Measurements from ENCODE around the gene BRIP1.
"Not testable (repeated sequence)": the region's sequence is repeated elsewhere in the genome, so short reads cannot be mapped to it uniquely, and the experiment has no call there.

Gene BRIP1

GRCh38 chr17:61678339-61678738 is 185.0 kb downstream of the BRIP1 start (continued):
- TF ChIP-seq PRDM10 (tag by site-specific recombination; IDR thresholded peaks at IDR 0.05) (no peak), OSR2 (tag by site-specific recombination; IDR thresholded peaks at IDR 0.05) (no peak), ZNF837 (tag by site-specific recombination; IDR thresholded peaks at IDR 0.05) (no peak), ZNF785 (tag by site-specific recombination; IDR thresholded peaks at IDR 0.05) (no peak), ZNF626 (tag by site-specific recombination; IDR thresholded peaks at IDR 0.05) (no peak), SALL2 (tag by site-specific recombination; IDR thresholded peaks at IDR 0.05; ENCODE audit: borderline replicate concordance) (no peak)
- TF ChIP-seq, protein P1, sequence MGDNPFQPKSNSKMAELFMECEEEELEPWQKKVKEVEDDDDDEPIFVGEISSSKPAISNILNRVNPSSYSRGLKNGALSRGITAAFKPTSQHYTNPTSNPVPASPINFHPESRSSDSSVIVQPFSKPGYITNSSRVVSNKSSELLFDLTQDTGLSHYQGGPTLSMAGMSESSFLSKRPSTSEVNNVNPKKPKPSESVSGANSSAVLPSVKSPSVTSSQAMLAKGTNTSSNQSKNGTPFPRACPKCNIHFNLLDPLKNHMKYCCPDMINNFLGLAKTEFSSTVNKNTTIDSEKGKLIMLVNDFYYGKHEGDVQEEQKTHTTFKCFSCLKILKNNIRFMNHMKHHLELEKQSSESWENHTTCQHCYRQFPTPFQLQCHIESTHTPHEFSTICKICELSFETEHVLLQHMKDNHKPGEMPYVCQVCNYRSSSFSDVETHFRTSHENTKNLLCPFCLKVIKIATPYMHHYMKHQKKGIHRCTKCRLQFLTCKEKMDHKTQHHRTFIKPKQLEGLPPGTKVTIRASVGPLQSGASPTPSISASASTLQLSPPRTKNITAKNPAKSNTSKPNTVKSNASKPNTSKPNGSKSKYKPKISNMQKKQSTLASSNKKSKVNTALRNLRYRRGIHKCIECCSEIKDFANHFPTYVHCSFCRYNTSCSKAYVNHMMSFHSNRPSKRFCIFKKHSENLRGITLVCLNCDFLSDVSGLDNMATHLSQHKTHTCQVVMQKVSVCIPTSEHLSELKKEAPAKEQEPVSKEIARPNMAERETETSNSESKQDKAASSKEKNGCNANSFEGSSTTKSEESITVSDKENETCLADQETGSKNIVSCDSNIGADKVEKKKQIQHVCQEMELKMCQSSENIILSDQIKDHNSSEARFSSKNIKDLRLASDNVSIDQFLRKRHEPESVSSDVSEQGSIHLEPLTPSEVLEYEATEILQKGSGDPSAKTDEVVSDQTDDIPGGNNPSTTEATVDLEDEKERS (tag by site-specific recombination; IDR thresholded peaks at IDR 0.05), result no peak

DNA sequence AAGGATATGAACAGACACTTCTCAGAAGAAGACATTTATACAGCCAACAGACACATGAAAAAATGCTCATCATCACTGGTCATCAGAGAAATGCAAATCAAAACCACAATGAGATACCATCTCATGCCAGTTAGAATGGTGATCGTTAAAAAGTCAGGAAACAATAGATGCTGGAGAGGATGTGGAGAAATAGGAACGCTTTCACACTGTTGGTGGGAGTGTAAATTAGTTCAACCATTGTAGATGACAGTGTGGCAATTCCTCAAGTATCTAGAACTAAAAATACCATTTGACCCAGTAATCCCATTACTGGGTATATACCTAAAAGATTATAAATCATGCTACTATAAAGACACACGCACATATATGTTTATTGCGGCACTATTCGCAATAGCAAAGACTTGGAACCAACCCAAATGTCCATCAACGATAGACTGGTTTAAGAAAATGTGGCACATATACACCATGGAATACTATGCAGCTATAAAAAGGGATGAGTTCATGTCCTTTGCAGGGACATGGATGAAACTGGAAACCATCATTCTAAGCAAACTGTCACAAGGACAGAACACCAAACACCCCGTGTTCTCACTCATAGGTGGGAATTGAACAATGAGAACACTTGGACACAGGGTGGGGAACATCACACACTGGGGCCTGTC is 186.0 kb downstream of the BRIP1 start:
- H3K36me3 ChIP-seq (ENCODE audit: control insufficient read depth in 2 of 2, insufficient read depth in 1 of 2, low read length in 2 of 2); H3K4me1 ChIP-seq (ENCODE audit: control insufficient read depth, insufficient read depth, low read length); H3K27ac ChIP-seq (ENCODE audit: extremely low read depth, low read depth, low read length); H3K4me3 ChIP-seq (ENCODE audit: low read depth, low read length); CTCF ChIA-PET; H3K9me3 ChIP-seq (ENCODE audit: control insufficient read depth, insufficient read depth, low read depth, low read length); POLR2A ChIA-PET: not testable (repeated sequence)
- peak; percentile 74 for TF ChIP-seq ZNF146 (tag by site-specific recombination; IDR thresholded peaks at IDR 0.05)

DNA sequence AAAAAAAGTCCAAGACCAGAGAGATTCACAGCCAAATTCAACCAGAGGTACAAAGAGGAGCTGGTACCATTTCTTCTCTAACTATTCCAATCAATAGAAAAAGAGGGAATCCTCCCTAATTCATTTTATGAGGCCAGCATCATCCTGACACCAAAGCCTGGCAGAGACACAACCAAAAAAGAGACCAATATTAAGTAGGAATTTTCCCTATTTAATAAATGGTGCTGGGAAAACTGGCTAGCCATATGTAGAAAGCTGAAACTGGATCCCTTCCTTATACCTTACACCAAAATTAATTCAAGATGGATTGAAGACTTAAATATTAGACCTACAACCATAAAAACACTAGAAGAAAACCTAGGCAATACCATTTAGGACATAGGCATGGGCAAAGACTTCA is 186.8 kb downstream of the BRIP1 start:
- H3K4me1 ChIP-seq (ENCODE audit: control insufficient read depth, insufficient read depth, low read length); H3K9me3 ChIP-seq (ENCODE audit: control insufficient read depth, insufficient read depth, low read depth, low read length); H3K36me3 ChIP-seq (ENCODE audit: control insufficient read depth in 2 of 2, insufficient read depth in 1 of 2, low read length in 2 of 2); H3K27ac ChIP-seq (ENCODE audit: extremely low read depth, low read depth, low read length); POLR2A ChIA-PET; H3K4me3 ChIP-seq (ENCODE audit: low read depth, low read length); CTCF ChIA-PET: not testable (repeated sequence)

- H3K4me1 ChIP-seq (ENCODE audit: control insufficient read depth, insufficient read depth, low read length); POLR2A ChIA-PET; H3K36me3 ChIP-seq (ENCODE audit: control insufficient read depth in 2 of 2, insufficient read depth in 1 of 2, low read length in 2 of 2); H3K27ac ChIP-seq (ENCODE audit: extremely low read depth, low read depth, low read length); H3K9me3 ChIP-seq (ENCODE audit: control insufficient read depth, insufficient read depth, low read depth, low read length); H3K4me3 ChIP-seq (ENCODE audit: low read depth, low read length): not testable (repeated sequence)
- CTCF ChIA-PET, result interaction anchor here (0.7 kb wide), 1 partner anchor 436 kb away, joined by 3 read pairs; no protein-coding TSS in a partner anchor
Observed at GRCh38 chr17:61674609-61675008, 188.7 kb downstream of the BRIP1 start.

GRCh38 chr17:61673019-61673897 is 190.1 kb downstream of the BRIP1 start:
- H3K9me3 ChIP-seq (ENCODE audit: control insufficient read depth, insufficient read depth, low read depth, low read length); H3K4me1 ChIP-seq (ENCODE audit: control insufficient read depth, insufficient read depth, low read length); H3K4me3 ChIP-seq (ENCODE audit: low read depth, low read length); H3K36me3 ChIP-seq (ENCODE audit: control insufficient read depth in 2 of 2, insufficient read depth in 1 of 2, low read length in 2 of 2); H3K27ac ChIP-seq (ENCODE audit: extremely low read depth, low read depth, low read length); POLR2A ChIA-PET: not testable (repeated sequence)
- CTCF ChIA-PET, result interaction anchor here (0.7 kb wide), 1 partner anchor 952 kb away, joined by 3 read pairs; no protein-coding TSS in a partner anchor
